Sciatic nerve (tissue), 2 donors: ENCODE results near the gene SRP19. TPM values are rescaled to one million over a fixed set of nuclear protein-coding genes. Genes with fewer than 3 reads are reported as not detected.
A peak's percentile ranks its signal among the peaks of the same experiment; 100 is the strongest.
"Not testable (repeated sequence)": the region's sequence is repeated elsewhere in the genome, so short reads cannot be mapped to it uniquely, and the experiment has no call there.

Experiments
- ATAC-seq: fragments of 200-7000 bp; cut with Tn5 transposase; one replicate; pipeline ENCODE4 v1.9.1; 2020; ENCODE audit warnings: mild to moderate bottlenecking, moderate library complexity
- DNase-seq: peaks from one replicate; pipeline ENCODE4 v3.0.0-alpha.2; 2020; ENCODE audit warnings: low spot score
- intact Hi-C: fragments of 100-400 bp; cut with DNase I; formaldehyde crosslinking; loops from one replicate; pipeline ENCODE4 v1.14.2; 2022
- total RNA-seq: library from RNA; stranded (reverse); fragmentation: NEBNext Ultra II Directional; extraction: Animal tissue kit (Norgen Biotek cat#: 25700); gene quantifications from one replicate; pipeline ENCODE4 v1.2.1, GENCODE V29; 2021
- donor health status: DM: no; HTN: no; CAD: no.
- donor health status: DM: no; HTN: no; CAD: no.

Gene SRP19
- 21.2 TPM for total RNA-seq

DNA sequence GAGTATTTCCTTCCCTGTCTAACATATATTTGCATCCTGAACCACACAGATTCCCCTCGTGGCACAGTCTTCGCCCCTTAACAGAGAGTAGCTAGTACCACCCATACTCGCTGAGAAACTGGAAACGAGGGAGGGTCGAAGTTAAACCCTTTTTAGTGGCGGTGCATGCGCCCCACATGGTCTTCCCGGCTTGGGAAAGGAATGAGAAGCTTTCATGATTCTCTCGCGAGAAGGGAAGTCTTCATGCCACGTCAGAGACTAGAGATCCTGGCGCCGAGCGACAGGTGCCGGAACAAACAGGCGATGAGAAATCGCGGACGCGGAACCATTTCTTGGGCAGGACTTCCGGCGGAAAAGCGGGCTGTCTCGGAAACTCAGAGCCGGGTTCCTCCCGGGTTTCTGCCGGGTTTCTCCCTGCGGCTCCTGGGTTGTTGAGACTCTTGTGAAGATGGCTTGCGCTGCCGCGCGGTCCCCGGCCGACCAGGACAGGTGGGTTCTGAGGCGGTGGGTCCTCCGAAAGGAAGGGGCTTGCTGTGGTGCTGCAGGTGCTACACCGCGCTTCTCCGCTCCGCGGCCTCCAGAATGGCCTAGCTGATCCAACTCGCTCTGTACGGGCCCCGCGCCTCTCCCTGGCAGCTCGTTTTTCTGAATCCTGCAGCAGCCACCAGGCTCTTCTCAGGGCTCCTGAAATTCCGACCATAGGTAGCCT lies at the start of gene SRP19:
TSS of gene SRP19 (plus strand) at position 359 of the 709 bp plus-strand sequence. CDS start at position 449, 90 bp downstream.
- intact Hi-C loops: no loop called here
- ATAC-seq: peak; percentile 99
- DNase-seq: peak; percentile 96

DNA sequence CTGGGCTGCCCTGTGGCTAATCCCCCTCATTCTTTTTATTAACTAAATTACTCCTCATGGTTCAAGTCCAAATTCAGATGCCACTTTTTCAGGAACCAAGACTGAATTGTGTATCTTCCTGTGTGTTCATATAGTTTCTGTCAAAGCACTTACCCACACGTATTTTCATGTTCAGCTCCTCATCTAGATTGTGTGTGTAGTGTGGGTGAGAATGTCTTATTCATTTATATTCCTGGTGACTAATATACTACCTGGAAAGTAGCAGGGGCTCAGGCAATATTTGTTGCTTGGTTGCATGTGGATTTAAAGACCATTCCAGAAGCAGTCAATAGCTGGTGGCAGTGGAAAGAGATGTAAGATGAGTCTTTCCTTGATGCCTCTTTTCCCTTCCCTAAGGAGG lies 48.5 kb upstream of the SRP19 start:
- no peak for DNase-seq
- ATAC-seq: no peak
- intact Hi-C loops: no loop called here

DNA sequence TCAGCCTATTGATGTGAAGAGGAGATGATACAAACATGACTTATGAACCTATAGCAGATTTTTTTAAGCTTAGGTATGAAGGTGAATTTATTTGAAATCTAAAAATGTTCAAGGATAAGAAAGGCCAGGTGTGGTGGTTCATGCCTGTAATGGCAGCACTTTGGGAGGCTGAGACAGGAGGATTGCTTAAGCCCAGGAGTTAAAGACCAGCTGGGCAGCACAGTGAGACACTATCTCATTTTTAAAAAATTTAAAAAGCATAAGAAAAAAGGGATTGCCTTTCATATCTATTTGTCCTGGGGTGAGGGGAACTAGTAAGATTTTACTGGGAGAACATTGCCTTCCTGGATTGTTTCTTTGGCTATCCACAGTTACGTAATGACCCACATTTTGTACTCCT lies 40.8 kb upstream of the SRP19 start:
- ATAC-seq: no peak
- intact Hi-C loops: no loop called here
- DNase-seq: no peak

DNA sequence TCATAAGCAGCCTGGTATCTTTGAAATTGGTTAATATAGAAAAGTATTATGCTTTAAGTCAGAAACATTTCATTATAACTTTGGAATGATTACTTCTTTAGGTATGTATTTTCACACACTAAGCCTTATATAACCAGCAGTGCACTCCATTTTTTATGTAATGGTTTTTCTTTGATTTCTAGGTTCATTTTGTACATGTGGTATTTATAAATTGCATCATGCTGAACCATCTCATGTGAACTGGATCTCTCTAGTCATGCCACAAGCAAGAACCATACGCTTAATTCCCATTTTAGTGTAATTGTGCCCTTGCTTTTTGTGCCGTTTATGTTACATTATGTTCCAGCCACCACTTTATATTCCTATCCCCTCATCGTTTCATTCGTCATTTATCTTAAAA lies 38.6 kb upstream of the SRP19 start:
- intact Hi-C loops: no loop called here
- ATAC-seq: no peak
- no peak for DNase-seq

DNA sequence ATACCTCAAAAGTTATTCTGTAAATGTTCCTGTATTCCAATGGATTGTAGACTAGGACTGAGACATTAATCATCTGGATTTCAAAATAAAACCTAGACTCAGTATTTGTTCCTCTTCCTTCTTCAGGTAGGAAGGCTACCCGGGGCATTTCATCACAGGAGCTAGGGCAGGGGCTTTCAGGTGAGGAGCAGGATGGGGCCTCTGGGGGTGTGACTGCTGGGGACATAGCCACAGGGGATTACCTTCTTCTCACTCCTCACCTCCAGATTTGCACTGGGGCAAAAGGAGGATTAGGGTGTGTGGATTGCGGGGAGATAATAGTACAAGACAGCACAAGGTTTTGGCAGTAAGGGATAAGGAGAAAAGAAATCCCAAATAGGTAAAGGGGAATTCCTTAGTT lies 37.9 kb upstream of the SRP19 start:
- ATAC-seq (no peak), DNase-seq (no peak)
- intact Hi-C loops: no loop called here

DNA sequence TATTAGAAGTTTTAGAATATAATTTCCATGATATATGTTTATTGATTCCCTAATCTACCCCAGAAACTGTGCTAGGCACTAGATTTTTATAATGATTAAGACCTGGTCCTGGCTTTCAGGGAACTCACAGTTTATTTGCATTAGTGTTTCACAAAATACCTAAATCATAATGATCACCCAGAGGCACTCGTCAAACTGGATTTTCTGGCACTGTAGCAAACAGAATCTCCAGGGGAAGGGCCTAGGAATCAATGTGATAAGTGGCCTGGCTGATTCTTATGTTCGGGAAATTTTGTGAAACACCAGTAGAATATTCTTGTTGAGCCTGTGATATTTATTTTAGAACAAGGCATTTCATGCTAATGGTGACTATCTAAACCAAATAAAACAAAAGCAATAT lies 37.4 kb upstream of the SRP19 start:
- DNase-seq: no peak
- ATAC-seq: no peak
- intact Hi-C loops: no loop called here

DNA sequence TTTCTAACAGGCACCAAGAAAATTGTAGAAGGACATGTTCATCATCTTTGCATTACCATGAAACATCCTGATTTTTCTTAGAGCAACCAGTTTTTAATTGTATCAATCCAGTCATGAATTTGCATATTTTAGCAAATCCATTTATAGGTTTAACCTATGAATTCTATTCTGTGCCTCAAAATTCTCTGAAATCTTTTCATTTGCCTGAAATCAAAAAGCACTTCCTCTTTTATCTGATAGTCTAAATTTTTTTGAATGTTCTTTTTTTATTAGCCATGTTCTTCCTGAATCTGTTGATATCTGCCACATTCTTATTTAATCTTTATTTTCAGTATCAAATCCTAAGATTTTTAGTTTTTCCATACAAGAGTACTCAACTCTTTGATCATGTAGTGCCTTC lies 36.9 kb upstream of the SRP19 start:
- ATAC-seq: no peak
- DNase-seq: no peak
- intact Hi-C loops: no loop called here

DNA sequence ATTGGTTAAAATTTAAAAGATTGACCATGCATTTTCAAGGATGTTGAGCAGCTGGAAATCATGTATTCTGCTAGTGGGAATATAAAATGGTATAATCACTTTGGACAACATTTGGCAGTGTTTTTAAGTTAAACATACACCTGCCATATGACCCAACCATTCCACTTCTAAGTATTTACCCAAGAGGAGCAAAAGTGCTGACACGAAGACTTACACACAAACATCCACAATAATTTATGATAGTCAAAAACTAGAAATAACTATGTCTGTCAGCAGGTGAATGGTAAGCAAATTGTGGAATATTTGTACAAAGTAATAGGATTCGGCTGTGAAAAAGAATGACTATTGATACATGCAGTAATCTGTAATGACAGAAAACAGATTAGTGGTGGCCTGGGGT lies 30.7 kb upstream of the SRP19 start:
- intact Hi-C loops: no loop called here
- ATAC-seq (no peak), DNase-seq (no peak)

DNA sequence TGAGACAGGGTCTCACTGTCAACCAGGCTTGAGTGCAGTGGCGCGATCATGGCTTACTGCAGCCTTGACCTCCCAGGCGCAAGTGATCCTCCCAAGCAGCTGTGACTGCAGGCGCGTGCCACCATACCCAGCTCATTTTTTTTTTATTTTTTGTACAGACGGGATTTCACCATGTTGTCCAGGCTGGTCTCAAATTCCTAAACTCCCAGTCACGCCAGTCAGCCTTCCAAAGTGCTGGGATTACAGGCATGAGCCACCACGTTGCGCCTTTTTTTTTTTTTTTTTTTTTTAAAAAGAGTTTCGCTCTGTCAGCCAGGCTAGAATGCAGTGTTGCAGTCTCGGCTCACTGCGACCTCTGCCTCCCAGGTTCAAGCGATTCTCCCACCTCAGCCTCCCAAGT lies 27.1 kb upstream of the SRP19 start:
- DNase-seq (no peak), ATAC-seq (no peak)
- intact Hi-C loops: no loop called here

DNA sequence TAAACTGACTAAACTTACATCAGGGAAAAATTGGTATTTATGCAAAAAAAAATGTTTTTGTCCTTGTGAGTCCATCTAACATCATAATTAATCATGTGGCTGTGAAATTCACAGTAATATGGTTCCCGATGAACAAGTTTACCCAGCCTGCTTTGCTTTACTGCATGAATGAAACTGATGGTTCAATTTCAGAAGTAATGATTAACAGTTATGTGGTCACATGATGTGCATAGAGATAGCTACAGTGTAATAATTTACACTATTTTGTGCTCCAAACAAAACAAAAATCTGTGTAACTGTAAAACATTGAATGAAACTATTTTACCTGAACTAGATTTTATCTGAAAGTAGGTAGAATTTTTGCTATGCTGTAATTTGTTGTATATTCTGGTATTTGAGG lies 16.6 kb upstream of the SRP19 start:
- intact Hi-C loops: no loop called here
- DNase-seq: no peak
- no peak for ATAC-seq

DNA sequence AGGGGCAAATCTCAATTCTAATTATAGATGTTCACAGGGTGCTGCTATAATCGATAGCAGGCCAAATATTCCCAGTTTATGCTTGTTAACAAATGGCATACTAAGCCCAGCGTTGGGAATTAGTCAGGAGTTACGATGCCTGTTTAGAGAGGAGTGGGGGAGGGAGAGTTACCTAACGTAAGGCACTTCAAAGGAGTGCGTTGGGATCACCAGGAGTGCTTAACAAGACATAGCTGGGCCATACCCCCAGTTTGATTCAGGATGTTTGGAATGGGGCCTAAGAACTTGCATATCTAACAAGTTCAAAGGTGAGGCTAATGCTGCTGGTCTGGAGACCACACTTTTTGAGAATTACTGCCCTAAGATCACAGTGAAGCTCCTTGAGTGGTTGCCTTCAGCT lies 14.5 kb upstream of the SRP19 start:
- DNase-seq (no peak), ATAC-seq (no peak)
- intact Hi-C loops: no loop called here

DNA sequence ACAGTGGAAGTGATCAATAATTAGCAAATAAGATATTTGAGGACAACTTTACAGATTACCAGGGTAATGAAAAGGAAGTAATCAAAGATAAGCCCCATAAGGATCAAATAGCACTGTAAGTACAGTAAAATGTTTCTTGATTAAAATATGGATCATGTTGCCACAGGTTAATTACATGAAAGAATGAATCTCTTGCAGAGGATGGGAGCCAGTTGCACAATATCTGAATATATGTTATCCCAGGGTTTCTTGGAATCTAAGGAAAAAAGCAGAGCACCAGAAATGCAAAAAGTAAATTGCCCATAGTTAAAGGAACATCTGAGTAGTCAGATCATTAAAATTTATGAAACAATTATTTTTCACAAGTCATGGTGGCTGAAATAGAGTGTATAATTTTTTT lies 13.8 kb upstream of the SRP19 start:
- no peak for ATAC-seq
- DNase-seq: no peak
- intact Hi-C loops: no loop called here

DNA sequence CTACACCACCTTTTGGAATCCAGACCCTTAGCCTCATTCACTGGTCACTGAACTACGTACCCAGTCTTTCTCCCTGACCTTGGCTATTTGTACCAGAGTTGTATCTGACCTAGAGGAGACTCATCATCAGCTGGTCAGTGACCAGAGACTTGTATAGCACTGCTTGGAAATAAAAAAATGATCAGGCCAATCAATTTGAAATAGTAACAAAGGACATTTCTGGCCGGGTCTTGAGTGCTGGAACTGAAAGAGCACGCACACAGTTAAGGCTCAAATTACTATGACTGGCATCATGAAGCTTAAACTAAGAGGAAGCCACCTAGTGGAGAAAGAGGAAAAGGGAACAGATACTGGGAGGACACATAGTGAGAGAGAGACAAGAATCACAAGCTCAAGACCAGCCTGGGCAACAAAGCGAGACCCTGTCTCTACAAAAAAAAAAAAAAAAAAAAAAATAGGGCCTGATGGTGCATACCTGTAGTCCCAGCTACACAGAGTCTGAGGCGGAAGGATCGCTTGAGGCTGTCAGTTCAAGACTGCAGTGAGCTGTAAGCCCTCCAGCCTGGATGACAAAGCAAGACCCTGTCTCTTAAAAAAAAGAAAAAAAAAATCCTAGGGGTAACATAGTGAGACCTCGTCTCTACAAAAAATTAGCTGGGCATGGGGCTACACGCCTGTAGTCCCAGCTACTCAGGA lies 12.8 kb upstream of the SRP19 start:
- ATAC-seq (peak; percentile 91), DNase-seq (no peak)
- intact Hi-C loops: no loop called here

DNA sequence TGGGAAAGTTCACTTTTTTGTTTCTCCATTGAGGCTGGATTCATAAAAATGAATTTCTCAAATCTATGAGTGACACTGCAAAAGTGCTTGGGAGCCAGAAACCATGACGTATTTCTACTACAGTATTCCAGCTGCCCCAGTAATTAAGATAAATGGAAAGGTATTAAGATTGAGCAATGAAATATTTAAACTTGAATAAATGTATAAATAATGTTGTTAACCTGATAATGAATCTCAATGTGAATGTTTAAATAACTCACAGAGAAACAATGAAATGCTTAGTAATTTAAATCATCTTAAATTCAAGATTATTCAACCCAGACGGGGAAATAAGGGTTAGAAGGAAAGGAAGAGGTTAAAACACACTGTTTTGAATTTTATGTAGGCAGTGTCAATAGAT lies 11.2 kb upstream of the SRP19 start:
- intact Hi-C loops: no loop called here
- no peak for ATAC-seq

DNA sequence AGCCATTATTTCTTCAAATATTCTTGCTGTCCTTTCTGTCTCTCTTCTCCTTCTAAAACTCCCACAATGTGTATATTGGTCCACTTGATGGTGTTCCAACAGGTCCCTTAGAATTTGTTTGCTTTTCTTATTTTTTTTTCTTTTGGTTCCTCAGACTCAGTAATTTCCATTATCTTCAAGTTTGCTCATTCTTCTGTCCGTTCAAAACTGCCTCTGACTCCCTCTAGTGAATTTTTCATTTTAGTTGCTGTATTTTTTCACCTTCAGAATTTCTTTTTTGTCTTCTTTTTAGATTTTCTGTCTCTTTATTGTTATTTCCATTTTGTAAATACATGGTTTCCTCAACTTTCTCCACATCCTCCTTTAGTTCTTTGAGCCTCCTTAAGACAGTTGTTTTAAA lies 6.4 kb upstream of the SRP19 start:
- ATAC-seq: no peak
- no peak for DNase-seq
- intact Hi-C loops: no loop called here

More for the DNA sequence above, 11.2 kb upstream of the SRP19 start:
- DNase-seq: no peak

DNA sequence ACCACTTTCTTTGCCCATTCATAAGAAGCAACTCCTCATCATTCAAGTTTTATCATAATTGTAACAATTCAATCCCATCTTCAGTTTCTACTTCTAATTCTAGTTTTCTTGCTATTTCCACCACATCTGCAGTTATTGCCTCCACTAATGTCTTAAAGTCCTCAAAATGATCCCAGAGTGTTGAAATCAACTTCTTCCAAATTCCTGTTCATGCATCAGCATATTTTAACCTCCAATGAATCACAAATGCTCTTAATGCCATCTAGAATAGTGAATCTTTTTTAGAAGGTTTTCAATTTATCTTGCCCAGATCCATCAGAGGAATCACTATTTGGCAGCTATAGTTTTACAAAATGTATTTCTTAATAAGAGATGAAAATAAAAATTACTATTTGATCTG lies 3.2 kb upstream of the SRP19 start:
- ATAC-seq (no peak), DNase-seq (no peak)
- intact Hi-C loops: no loop called here

DNA sequence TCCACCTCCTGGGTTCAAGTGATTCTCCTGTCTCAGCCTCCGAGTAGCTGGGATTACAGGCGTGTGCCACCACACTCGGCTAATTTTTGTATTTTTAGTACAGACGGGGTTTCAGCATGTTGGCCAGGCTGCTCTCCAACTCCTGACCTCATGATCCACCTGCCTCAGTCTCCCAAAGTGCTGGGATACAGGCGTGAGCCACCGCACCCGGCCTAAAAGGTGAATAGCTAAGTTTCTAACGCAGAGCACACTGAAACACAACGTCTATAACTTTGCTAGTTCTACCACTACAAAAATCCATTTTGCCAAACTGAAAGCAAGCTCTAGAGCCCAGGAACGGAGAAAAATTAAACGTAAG lies 537 bp upstream of the SRP19 start:
- ATAC-seq, DNase-seq, intact Hi-C loops: not testable (repeated sequence)

DNA sequence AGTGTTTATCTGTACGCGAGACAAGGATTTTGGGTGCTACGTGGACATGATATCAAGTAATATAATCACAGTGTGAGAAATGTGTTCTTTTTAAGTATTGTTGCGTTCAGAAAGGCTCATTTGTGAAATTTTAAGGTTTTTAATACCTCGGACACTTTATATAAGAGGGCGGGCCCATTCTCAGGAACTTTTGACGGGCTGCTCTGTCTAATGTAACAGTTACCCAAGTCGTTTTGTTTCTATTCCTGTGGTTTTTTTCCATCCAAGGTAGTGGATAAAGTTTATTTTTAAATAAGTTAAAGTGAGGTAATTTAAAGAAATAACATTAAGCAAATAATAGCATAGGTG lies 525 bp downstream of the SRP19 start:
- DNase-seq (no peak), ATAC-seq (no peak)
- intact Hi-C loops: no loop called here

DNA sequence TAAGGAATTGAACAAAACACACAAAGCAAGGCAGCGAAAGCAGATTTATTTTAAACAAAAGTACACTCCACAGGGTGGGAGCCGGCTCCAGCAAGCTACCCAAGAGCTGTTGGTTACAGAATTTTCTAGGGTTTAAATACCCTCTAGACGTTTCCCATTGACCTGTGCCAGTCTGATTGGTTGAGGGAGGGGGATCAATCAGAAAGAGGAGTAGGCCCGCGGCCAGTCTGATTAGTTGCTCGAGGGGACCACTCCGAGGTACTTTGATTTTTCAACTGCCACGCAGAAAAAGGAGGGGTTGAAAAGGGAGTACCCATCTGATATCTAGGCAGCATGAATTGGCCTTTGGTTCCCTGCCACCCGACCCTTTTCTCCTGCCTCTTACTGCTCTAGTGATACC lies 998 bp downstream of the SRP19 start:
- intact Hi-C loops: no loop called here
- ATAC-seq (no peak), DNase-seq (no peak)

DNA sequence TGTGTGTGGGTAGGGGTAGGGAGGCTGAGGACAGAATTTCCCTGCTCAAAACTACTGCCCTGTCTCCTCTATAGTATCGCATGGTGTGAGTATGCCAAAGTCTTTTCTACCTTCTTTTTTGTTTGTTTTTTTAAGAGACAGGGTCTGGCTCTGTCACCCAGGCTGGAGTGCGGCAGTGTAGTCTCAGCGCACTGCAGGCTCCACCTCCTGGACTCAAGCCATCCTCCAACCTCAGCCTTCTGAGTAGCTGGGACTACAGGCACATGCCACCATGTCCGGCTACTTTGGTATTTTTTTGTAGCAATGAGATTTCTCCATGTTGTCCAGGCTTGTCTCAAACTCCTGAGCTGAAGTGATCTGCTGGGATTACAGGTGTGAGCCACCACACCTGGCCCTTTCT lies 2.5 kb downstream of the SRP19 start:
- intact Hi-C loops: no loop called here

DNA sequence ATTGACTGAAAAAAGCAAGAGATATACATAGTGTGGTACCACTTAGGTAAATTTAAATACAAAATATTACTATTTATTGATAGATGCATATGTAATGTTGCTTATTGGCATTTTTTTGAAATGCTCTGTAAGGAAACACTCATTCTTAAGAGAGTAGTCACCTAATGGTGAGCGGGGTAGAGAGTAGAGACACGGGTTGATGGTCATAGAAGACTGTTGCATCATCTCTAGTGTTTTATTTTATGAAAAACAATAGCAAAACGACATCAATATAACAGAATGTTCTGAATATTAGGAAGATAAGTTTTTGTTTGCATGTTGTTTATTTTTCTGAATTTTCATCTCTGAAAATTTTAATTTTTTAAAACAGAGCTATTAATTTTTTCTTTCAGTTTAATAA lies 4.0 kb downstream of the SRP19 start:
- intact Hi-C loops: no loop called here
- DNase-seq: no peak
- ATAC-seq: no peak

More for the DNA sequence above, 2.5 kb downstream of the SRP19 start:
- DNase-seq: no peak
- ATAC-seq: no peak
